Measurements from ENCODE around the gene SLC8A1.

The SLC8A1 gene

DNA sequence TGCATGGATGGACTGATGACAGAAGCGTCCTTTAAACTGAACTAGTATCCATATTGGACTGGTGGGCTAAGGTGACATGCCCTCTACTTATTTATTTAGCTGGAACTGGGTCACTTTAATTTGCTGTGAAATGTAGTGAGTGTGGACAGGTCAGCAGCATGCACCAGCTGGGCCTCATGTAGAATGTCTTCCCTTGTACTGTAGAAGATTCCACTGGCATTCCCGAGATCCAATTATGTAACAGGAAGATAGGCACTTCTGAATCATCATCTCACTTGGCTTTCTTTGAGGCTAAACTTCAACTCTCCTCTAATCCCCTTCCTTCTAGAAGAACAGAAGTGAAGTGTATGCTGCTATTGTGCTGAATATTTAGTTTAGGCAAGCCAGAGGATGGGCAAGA is 296.2 kb downstream of the SLC8A1 start:
- DNase-seq (ENCODE audit: low read depth): no peak

GRCh38 chr2:40150266-40150665 is 301.6 kb downstream of the SLC8A1 start:
- no peak for DNase-seq (ENCODE audit: low read depth)

- no peak for DNase-seq (ENCODE audit: low read depth)
These were observed 303.6 kb downstream of the SLC8A1 start for GRCh38 chr2:40148334-40148733.

DNA sequence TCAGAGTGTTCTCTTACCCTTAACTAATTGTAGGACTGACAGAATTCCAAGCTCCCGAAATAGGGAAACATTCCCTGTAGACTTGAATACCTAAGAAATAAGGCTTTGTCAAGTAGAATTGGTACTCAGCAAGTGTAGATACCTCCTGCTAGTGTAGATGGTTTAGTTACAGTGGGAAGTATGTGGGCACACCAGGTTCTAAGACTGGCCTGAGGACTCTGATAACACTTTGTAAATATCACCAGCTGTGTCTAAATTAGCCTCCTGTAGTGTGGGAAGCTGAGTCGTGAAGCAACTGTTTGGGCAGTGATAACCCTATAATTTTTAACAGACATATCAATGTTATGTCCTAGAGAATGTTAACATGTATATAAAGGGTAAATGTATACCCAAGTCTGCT is 304.5 kb downstream of the SLC8A1 start:
- DNase-seq (ENCODE audit: low read depth): no peak

- no peak for DNase-seq (ENCODE audit: low read depth)
These were observed 307.9 kb downstream of the SLC8A1 start for GRCh38 chr2:40144022-40144421.

DNA sequence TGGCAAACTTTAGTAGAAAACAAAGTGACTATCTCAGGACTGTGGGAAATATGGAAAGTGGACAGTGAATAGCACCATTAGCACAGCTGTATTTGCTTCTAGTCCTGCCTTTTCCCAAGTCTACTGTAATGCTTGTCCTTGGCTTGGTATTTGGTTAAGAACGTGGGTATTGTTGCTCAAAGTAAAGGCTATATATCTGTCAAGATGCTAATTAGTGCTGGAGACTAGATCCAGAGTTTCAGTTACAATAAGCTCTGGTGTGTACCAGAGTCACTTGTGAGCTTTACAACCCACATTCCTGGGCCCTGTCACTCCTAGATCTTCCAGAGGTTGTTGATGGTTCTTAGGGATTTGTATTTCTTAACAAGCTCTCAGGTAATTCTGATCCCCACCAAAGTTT is 313.6 kb downstream of the SLC8A1 start:
- no peak for DNase-seq (ENCODE audit: low read depth)

DNA sequence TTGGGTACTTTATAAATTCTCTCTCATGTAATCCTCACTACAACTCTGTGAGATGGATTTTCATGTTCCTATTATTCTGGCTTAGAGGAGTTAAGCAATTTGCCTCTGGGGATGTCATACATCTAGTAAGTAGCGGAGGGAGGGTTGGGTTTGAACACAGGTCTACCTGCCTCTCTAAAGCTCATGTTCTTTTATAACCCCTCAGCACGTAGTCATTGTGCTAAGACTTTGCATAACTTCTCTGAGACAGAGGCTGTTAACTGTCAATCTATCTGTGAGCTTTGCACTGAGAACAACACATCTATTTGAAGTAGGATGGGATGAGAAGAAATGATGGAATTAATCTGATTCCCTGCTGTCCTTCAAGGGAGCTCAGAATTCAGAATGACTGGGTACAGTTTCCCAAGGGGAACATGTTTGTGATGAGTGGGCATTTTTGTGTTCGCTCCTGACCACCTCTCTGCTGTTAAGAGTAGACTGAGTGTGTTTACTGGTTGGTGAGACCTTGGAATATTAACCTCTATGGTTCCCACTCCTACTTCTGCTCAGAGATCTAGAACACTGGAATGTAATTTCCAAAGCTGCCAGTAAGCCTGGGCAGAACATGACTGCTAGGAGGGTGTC is 320.7 kb downstream of the SLC8A1 start:
- no peak for DNase-seq (ENCODE audit: low read depth)

GRCh38 chr2:40130251-40130994 is 321.5 kb downstream of the SLC8A1 start:
- no peak for DNase-seq (ENCODE audit: low read depth)

- DNase-seq (ENCODE audit: low read depth): no peak
These were observed 322.2 kb downstream of the SLC8A1 start for GRCh38 chr2:40129725-40130124.

DNA sequence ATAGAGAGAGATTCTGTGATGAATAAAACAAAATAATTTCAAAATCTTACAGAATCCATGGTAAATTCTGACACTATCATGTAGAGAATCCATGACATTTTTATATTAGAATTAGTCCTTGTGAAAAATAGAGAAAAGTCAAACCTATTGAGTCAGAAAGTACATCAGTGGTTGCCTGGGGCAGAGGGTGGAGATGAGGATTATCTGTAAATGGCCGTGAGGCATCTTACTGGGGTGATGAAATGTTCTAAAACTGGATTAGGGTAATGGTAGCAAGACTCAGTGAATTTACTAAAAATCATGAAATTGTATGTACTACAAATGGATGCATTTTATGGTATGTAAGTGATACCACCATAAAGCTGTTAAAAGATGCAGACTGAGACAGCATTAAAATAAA is 323.1 kb downstream of the SLC8A1 start:
- DNase-seq (ENCODE audit: low read depth): no peak

DNA sequence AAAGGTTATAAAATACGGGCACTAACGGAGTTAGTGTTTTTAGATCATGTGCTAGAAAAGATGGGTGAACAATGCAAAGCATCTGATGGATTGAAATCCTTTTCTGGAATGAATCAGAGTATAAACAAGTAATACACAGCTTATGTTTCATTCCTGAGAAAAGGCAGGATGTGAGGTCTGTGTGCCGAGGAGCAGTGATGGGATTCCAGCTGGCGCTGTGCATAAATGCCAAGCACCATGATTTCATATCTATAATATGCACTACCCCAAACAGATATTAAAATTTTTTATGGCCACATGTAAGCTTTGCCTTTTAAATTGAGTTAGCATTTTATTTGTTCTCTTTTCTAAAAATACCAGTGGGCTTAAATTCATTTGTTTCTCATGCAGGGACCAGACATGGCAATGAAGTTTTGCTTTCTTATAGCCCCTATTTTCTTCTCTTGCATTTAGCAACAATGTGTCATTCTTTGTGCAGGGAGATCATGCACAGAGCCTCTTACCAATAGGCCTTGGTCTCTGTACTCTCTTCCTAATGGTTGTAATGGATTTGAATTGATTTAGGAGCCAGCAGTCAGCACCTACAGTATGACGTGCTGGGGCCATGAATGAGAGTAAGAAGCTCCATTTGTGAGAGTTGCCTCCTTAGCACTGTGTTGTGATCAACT is 323.9 kb downstream of the SLC8A1 start:
- peak; percentile 81 for DNase-seq (ENCODE audit: low read depth)

DNA sequence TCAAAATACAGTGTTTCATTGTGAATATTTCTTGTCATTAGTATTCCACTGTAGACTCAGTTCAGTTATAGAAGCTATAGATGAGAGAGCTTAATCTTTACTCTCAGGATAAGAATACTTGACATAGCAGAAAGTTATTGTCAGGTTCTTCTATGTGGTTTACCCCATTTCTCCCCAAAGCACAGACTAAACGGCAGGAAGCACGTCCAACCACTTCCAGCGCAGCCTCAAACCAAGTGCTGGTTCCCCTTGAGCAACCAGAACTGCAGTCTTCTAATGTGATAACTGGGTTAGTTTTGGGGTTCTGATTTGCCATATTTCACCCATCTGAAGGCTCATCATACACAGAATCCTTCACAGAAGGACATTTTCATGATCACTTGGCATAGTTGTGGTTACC is 324.7 kb downstream of the SLC8A1 start:
- no peak for DNase-seq (ENCODE audit: low read depth)

GRCh38 chr2:40126006-40126405 is 325.9 kb downstream of the SLC8A1 start:
- no peak for DNase-seq (ENCODE audit: low read depth)

DNA sequence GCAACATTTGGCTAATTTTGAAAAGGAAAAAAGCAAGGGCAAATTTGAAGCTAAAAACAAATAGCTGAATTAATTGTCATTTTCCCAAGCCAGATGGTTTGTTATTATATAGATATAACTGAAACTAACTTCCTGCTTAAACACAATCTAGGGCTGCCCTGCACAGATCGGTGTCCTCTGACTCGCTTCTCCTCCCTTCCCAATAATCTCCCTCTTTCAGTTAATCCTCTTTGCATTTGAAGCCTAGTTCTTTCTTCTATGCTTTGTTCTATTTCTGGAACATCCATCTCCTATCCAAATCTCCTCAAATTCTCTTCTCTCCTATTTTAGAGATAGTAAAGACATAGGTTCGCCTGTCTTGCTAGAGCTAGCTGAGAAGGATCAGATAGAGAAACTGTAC is 328.1 kb downstream of the SLC8A1 start:
- no peak for DNase-seq (ENCODE audit: low read depth)

GRCh38 chr2:40123326-40123725 is 328.6 kb downstream of the SLC8A1 start:
- DNase-seq (ENCODE audit: low read depth): no peak

- no peak for DNase-seq (ENCODE audit: low read depth)
These were observed 330.9 kb downstream of the SLC8A1 start for GRCh38 chr2:40120957-40121356.

DNA sequence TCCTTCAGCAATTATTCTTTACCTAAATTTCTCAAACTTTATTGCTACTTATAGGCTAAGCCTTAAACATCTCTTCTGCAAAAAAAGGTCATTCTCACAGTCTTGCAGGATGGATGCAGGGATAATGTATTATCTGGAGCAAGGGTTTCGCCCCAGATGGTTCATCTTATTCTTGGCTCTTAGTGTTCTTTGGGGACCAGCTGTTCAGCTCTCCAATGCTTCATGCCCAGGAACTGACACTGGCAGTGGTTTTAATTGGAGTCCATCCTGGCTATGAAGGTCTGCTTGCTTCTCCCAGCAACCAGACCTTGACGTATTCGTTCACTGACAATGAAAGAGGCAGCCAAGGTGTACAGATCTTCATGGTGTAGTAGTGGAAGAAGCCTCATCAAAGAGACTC is 331.9 kb downstream of the SLC8A1 start:
- DNase-seq (ENCODE audit: low read depth): no peak

- no peak for DNase-seq (ENCODE audit: low read depth)
These were observed 333.3 kb downstream of the SLC8A1 start for GRCh38 chr2:40118622-40119021.

DNA sequence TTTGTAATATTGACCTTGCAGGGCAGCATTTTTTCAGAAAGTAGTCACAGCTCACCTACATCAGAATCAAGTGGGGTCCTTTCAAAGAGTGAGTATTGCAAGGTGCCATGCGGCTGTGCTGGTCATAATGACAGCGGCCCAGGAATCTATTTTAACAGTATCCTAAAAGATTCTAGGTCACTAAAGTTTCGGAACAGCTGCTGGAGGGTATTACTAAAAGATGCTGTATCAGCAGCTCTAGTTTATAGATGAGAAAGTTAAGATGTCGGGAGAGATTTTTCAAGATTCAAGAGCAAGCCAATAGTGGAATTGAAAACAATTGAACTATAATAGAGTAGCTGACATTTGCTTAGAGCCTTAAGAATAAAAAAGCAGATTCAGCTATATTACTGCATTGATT is 336.0 kb downstream of the SLC8A1 start:
- no peak for DNase-seq (ENCODE audit: low read depth)

DNA sequence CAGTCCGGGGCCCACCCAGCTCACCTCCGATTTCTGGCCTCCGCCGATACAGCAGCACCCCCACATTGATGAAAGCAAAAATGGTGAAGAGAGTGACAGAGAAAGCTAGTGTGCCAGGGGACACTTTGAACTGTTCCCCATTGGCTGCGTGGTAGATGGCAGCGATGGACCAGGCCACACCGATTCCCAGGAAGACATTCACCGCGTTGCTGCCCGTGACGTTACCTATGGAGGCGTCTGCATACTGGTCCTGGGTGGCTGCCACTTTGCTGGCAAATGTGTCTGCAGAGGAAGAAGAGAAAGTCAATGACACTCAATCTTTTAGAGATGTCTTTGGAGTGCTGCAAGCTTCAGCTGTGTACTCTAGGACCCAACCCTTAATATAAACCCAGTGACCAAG is 336.5 kb downstream of the SLC8A1 start:
- no peak for DNase-seq (ENCODE audit: low read depth)

DNA sequence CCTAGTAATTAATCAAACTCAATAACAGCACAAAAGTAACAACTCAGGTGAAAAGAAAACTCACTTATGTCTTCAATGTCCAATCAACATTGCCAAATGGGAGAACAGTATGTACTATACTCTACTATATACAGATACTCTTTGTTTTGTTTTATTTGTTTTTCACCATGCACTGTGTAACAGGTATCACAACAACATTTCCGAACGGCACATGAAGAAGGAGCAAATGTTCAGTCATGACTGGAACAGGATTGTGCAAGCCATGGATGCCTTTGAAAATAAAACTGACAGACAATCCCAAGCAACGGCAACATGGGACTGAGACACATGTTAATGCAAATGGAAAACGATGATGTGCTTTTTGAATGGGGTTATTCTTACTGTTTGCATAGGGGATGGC is 337.9 kb downstream of the SLC8A1 start:
- no peak for DNase-seq (ENCODE audit: low read depth)

GRCh38 chr2:40113272-40113968 is 338.5 kb downstream of the SLC8A1 start:
- DNase-seq (ENCODE audit: low read depth): no peak

DNA sequence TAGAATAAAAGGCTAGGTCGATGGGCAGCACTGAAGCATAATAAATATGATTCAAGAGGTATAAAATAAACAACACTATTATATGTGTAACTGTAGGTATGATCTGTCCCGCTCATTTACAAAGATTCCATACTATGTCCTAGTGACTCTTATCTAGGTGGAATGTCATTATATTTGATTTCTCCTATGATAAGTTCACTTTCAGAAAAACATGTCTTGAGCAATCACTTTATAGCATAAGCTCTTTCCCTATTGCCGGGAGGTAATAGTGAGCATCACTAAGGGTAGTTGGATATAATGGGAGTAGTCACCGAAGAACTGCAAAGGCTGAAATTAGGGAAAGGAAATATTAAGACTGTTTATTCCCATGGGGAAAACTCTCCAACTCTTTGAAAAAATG is 342.5 kb downstream of the SLC8A1 start:
- DNase-seq (ENCODE audit: low read depth): no peak
